Activated T-helper 1 cell treated with anti-CD3 and anti-CD28 coated beads, Interleukin-12 subunit alpha, Interleukin-12 subunit beta, Interleukin-2, Interleukin-4 antibody, amounts not matched to agents 30 ng/mL and 10 ng/mL and 1 ng/mL, durations not matched to agents 14 hours and 24 hours and 36 hours (primary cell): ENCODE results near the gene CIDEB. TPM values are rescaled to one million over a fixed set of nuclear protein-coding genes. Genes with fewer than 3 reads are reported as not detected.
A peak's percentile ranks its signal among the peaks of the same experiment; 100 is the strongest.

Experiments used
- DNase-seq: peaks from one replicate; pipeline ENCODE4 v3.0.0; 2021; ENCODE audit warnings: low spot score
- H3K27ac Mint-ChIP-seq: one replicate; pipeline ENCODE4 v1.8.0; 2021; ENCODE audit warnings: mild to moderate bottlenecking, mixed read lengths
- H3K27me3 Mint-ChIP-seq: one replicate; pipeline ENCODE4 v1.8.0; 2022; ENCODE audit warnings: mild to moderate bottlenecking, moderate library complexity, mixed read lengths; ENCODE audit not compliant: insufficient read depth
- H3K36me3 Mint-ChIP-seq: one replicate; pipeline ENCODE4 v1.8.0; 2021; ENCODE audit warnings: low read depth, mixed read lengths
- H3K4me1 Mint-ChIP-seq: one replicate; pipeline ENCODE4 v1.8.0; 2021; ENCODE audit warnings: low read depth, mixed read lengths
- H3K4me3 Mint-ChIP-seq: one replicate; pipeline ENCODE4 v1.8.0; 2021; ENCODE audit warnings: mild to moderate bottlenecking, moderate library complexity, mixed read lengths
- H3K9me3 Mint-ChIP-seq: one replicate; pipeline ENCODE4 v1.8.0; 2021; ENCODE audit warnings: mixed read lengths
- intact Hi-C: fragments of 100-400 bp; cut with micrococcal nuclease; formaldehyde crosslinking; loops from one replicate; pipeline ENCODE4 v1.15.1; 2024
- total RNA-seq: library from RNA; stranded (reverse); gene quantifications from 2 replicates; pipeline ENCODE4 v1.2.3, GENCODE V29; 2022

CIDEB gene
- total RNA-seq, 1 donor from 2014 or later = 18.7 TPM

- peaks cover 14% of the 10 kb centered on the region for H3K27me3 Mint-ChIP-seq
- H3K4me3 Mint-ChIP-seq = no peak overlapping the region
- peaks cover 26% of the 10 kb centered on the region for H3K36me3 Mint-ChIP-seq
- no peaks in the 10 kb centered on the region for H3K9me3 Mint-ChIP-seq
- intact Hi-C loops = loop anchor here (1.0 to 2.0 kb wide), 4 partner anchors 8 to 47 kb away; partner anchors contain the start of gene TINF2
- peaks cover 25% of the 10 kb centered on the region for H3K4me1 Mint-ChIP-seq
- H3K27ac Mint-ChIP-seq = no peak overlapping the region
- DNase-seq = peak; percentile 44
These were observed 18.0 kb downstream of the CIDEB start for GRCh38 chr14:24289649-24290280.

DNA sequence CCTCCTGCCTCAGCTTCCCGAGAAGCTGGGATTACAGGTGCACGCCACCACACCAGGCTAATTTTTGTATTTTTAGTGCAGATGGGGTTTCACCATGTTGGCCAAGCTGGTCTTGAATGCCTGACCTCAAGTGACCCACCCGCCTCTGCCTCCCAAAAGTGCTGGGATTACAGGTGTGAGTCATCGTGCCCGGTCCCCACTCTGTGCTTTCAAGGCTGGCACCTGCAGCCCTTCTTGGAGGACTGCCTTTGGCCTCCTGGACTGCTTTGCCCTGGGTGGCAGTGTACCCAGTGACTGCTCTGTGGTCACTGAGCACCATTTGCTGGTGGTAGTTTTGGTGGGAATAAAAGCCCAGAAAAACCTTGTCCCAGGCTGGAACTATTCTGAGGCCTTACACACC, 20.8 kb downstream of the CIDEB start:
- no peaks in the 10 kb centered on the region for H3K9me3 Mint-ChIP-seq
- intact Hi-C loops = no loop called here

GRCh38 chr14:24285351-24285750, 22.4 kb downstream of the CIDEB start:
- Mint-ChIP-seq H3K4me3 (no peak overlapping the region), H3K27me3 (peaks cover 14% of the 10 kb centered on the region), H3K9me3 (no peaks in the 10 kb centered on the region), H3K36me3 (peaks cover 2% of the 10 kb centered on the region), H3K27ac (no peak overlapping the region), H3K4me1 (peaks cover 21% of the 10 kb centered on the region)
- intact Hi-C loops = no loop called here
- DNase-seq = no peak

More for the DNA sequence above, 20.8 kb downstream of the CIDEB start:
- H3K36me3 Mint-ChIP-seq = peaks cover 13% of the 10 kb centered on the region
- H3K4me3 Mint-ChIP-seq = no peak overlapping the region
- no peak overlapping the region for H3K27ac Mint-ChIP-seq
- H3K27me3 Mint-ChIP-seq = peaks cover 16% of the 10 kb centered on the region
- H3K4me1 Mint-ChIP-seq = peaks cover 25% of the 10 kb centered on the region
- no peak for DNase-seq

DNA sequence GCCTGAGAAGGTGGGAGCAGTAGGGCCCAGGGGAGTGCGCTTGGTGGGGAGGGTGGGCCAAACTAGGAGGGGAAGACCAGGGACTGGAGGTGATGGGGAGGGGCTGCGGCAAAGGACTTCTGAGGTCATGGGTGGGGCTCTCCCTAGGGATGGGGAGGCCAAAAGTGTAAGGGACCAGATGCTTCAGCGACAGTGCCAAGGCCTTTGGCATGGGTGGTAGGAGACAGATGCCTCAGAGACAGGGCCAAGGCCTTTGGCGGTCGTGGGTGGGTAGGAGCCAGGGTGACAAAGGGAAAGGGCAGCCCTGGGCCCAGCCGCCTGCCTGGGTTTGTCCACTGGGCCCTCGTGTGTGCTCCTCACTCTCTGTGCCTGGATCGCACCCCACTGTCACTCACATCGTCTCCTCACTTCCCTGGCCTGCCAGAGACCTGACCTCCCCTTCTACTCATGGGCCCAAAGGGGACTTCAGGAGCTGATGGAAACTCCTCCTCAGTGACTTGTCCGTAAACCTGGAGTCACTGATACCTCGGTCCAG, 23.2 kb downstream of the CIDEB start:
- Mint-ChIP-seq H3K27ac (no peak overlapping the region), H3K9me3 (no peaks in the 10 kb centered on the region), H3K4me3 (no peak overlapping the region), H3K4me1 (peaks cover 21% of the 10 kb centered on the region), H3K27me3 (peaks cover 14% of the 10 kb centered on the region), H3K36me3 (no peaks in the 10 kb centered on the region)
- intact Hi-C loops = no loop called here
- DNase-seq = no peak

- intact Hi-C loops = no loop called here
- no peak overlapping the region for H3K27ac Mint-ChIP-seq
- H3K36me3 Mint-ChIP-seq = no peaks in the 10 kb centered on the region
- DNase-seq = no peak
- no peaks in the 10 kb centered on the region for H3K9me3 Mint-ChIP-seq
- peaks cover 14% of the 10 kb centered on the region for H3K27me3 Mint-ChIP-seq
- no peak overlapping the region for H3K4me3 Mint-ChIP-seq
- H3K4me1 Mint-ChIP-seq = peaks cover 24% of the 10 kb centered on the region
These were observed 23.8 kb downstream of the CIDEB start for GRCh38 chr14:24283796-24284460.

DNA sequence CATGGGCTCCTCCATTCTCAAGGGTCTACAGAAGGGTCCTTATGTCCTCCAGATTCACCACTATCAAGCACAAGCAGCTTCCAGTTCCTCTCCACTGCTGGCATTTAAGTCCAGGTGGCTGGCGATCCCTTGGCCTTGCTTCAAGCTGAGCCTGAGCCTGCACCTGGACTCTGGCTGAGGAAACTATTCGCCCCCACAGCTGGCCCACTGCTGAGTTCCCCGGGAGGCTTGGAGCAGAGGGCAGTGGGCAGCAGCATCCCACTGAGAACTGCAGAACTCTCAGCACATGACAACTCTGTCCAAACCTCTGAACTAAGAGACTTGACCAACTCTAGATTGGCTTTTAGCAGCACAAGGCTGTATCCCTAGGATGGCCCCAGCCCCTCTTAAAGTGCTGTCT, 25.0 kb downstream of the CIDEB start:
- H3K4me3 Mint-ChIP-seq = no peak overlapping the region
- H3K9me3 Mint-ChIP-seq = no peaks in the 10 kb centered on the region
- H3K36me3 Mint-ChIP-seq = peaks cover 6% of the 10 kb centered on the region
- H3K27me3 Mint-ChIP-seq = peaks cover 14% of the 10 kb centered on the region
- intact Hi-C loops = no loop called here
- H3K4me1 Mint-ChIP-seq = peaks cover 32% of the 10 kb centered on the region
- H3K27ac Mint-ChIP-seq = no peak overlapping the region
- no peak for DNase-seq

GRCh38 chr14:24281636-24282035, 26.1 kb downstream of the CIDEB start:
- no peak overlapping the region for H3K4me3 Mint-ChIP-seq
- H3K27ac Mint-ChIP-seq = no peak overlapping the region
- peaks cover 6% of the 10 kb centered on the region for H3K36me3 Mint-ChIP-seq
- H3K9me3 Mint-ChIP-seq = no peaks in the 10 kb centered on the region
- H3K4me1 Mint-ChIP-seq = peaks cover 30% of the 10 kb centered on the region
- peaks cover 10% of the 10 kb centered on the region for H3K27me3 Mint-ChIP-seq
- intact Hi-C loops = no loop called here
- no peak for DNase-seq

DNA sequence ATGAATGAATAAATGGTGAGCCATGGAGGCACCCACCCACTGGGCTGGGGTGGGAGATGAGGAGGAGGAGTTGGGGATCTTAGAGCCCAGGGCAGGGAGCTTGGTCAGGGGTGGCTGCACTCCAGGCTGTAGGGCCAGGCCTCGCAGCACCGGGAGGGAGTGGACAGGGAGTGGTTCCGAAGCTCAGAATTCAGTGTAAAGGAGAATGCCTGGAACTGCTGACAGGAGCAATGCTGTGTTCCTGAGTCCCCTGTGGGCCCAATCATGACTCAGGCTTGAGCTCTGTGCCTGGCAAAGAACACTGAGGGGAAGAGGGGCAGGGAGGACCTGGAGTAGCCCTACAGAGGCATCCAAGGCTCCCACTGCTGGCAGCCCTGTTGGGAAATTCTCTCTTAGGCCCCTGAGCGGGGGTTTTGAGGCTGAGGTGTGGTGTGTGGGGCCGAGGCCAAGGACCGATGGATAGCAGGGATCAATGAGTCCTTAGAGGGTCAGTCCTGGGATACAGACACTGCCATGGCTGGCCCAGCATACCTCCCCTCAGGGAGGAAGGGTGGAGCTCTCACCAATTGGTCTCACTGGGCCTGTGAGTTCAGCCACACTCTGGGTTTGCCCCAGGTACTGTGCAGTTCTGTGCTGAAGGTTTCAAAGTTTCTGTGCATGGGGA, 26.8 kb downstream of the CIDEB start:
- intact Hi-C loops = no loop called here
- H3K9me3 Mint-ChIP-seq = no peaks in the 10 kb centered on the region
- no peak for DNase-seq
- peaks cover 7% of the 10 kb centered on the region for H3K27me3 Mint-ChIP-seq
- no peak overlapping the region for H3K27ac Mint-ChIP-seq
- H3K4me1 Mint-ChIP-seq = peaks cover 30% of the 10 kb centered on the region
- peaks cover 6% of the 10 kb centered on the region for H3K36me3 Mint-ChIP-seq
- H3K4me3 Mint-ChIP-seq = no peak overlapping the region

DNA sequence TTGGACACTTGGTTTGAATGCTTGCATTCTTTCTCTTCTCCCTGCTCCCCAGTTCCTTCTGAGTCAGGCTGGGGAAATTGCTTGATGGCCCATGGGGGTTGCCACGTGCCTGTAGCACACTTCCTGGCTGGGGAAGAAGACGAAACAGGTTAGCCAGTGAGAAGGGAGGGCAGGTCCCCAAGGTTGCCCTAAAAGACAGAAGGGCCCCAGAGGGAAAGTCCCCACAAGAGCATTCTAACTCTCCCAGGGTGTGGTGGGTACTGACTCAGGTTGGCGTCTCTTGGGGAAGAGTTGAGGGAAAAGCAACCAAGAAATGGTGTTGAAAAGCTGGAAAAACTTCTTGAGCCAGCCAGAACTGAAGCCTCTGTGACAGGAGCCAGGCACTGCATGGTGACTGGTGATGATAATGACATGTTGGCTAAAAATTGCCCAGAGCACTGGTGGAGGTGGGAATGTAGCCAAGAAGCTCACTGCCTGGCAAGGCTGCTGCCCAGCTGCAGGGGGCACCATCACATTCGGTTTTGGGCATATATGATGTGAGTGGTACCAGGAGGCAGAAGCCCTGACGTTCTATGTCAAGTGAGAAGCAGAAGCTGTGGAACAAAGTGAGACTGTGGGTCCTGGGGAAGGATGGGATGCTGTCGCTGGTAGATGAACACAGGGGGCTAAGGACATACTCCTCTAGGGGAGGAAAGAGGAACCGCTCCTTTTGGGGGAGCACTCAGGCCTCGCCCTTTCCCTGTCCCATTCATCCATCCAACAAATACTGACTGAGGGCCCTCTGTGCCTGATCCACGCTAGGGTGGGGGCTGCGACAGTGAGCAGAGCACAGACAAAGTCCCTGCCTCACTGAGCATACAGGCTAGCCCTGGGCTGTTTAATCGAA, 28.2 kb downstream of the CIDEB start:
- peak; percentile 30 for DNase-seq
- Mint-ChIP-seq H3K4me3 (no peak overlapping the region), H3K27me3 (peaks cover 5% of the 10 kb centered on the region), H3K4me1 (peaks cover 35% of the 10 kb centered on the region), H3K36me3 (peaks cover 6% of the 10 kb centered on the region), H3K9me3 (no peaks in the 10 kb centered on the region), H3K27ac (peak overlapping the region; percentile 72)
- intact Hi-C loops = loop anchor here (1.0 kb wide), 2 partner anchors 10 to 17 kb away; no protein-coding TSS in a partner anchor

- peaks cover 6% of the 10 kb centered on the region for H3K36me3 Mint-ChIP-seq
- H3K4me3 Mint-ChIP-seq = peak overlapping the region; percentile 35
- no peak for DNase-seq
- H3K27me3 Mint-ChIP-seq = peaks cover under 1% of the 10 kb centered on the region
- H3K27ac Mint-ChIP-seq = peak overlapping the region; percentile 65
- intact Hi-C loops = no loop called here
- H3K9me3 Mint-ChIP-seq = no peaks in the 10 kb centered on the region
- H3K4me1 Mint-ChIP-seq = peaks cover 46% of the 10 kb centered on the region
These were observed 29.4 kb downstream of the CIDEB start for GRCh38 chr14:24278424-24278823.

- DNase-seq = no peak
- H3K9me3 Mint-ChIP-seq = no peaks in the 10 kb centered on the region
- intact Hi-C loops = no loop called here
- H3K4me1 Mint-ChIP-seq = peaks cover 51% of the 10 kb centered on the region
- H3K27ac Mint-ChIP-seq = no peak overlapping the region
- H3K4me3 Mint-ChIP-seq = no peak overlapping the region
- H3K36me3 Mint-ChIP-seq = peaks cover 6% of the 10 kb centered on the region
- no peaks in the 10 kb centered on the region for H3K27me3 Mint-ChIP-seq
These were observed 30.0 kb downstream of the CIDEB start for GRCh38 chr14:24277606-24278321.

- Mint-ChIP-seq H3K27ac (no peak overlapping the region), H3K4me3 (no peak overlapping the region), H3K27me3 (no peaks in the 10 kb centered on the region), H3K4me1 (peaks cover 58% of the 10 kb centered on the region), H3K36me3 (peaks cover 6% of the 10 kb centered on the region), H3K9me3 (no peaks in the 10 kb centered on the region)
- no peak for DNase-seq
- intact Hi-C loops = no loop called here
These were observed 30.7 kb downstream of the CIDEB start for GRCh38 chr14:24277071-24277470.
